ENCODE results near the gene ZBTB20.
A peak's percentile ranks its signal among the peaks of the same experiment; 100 is the strongest.

Gene ZBTB20

GRCh38 chr3:114830652-114831051 is 316.4 kb downstream of the ZBTB20 start (continued):
- TF ChIP-seq TCF4 (CRISPR knock-in tag; IDR thresholded peaks at IDR 0.05; ENCODE audit: borderline replicate concordance) (no peak), ZC3H10 (CRISPR knock-in tag; IDR thresholded peaks at IDR 0.05) (no peak), ZNF8 (CRISPR knock-in tag; IDR thresholded peaks at IDR 0.05) (no peak)

GRCh38 chr3:114829783-114830182 is 317.3 kb downstream of the ZBTB20 start:
- ATAC-seq, result no peak
- TF ChIP-seq PATZ1 (CRISPR knock-in tag; IDR thresholded peaks at IDR 0.05; ENCODE audit: borderline replicate concordance) (no peak), PPARA (CRISPR knock-in tag; IDR thresholded peaks at IDR 0.05; ENCODE audit: borderline replicate concordance) (no peak), CREB5 (CRISPR knock-in tag; IDR thresholded peaks at IDR 0.05; ENCODE audit: low read depth) (no peak), ZFP30 (CRISPR knock-in tag; IDR thresholded peaks at IDR 0.05) (no peak), SNAI2 (CRISPR knock-in tag; IDR thresholded peaks at IDR 0.05) (no peak), ESRRG (CRISPR knock-in tag; IDR thresholded peaks at IDR 0.05) (no peak), BACH2 (CRISPR knock-in tag; IDR thresholded peaks at IDR 0.05; ENCODE audit: borderline replicate concordance) (no peak), CSDC2 (CRISPR knock-in tag; IDR thresholded peaks at IDR 0.05) (no peak), TCF4 (CRISPR knock-in tag; IDR thresholded peaks at IDR 0.05; ENCODE audit: borderline replicate concordance) (no peak)

- ATAC-seq, result peak; percentile 89
- no peak for TF ChIP-seq TCF4 (CRISPR knock-in tag; IDR thresholded peaks at IDR 0.05; ENCODE audit: borderline replicate concordance)
- no peak for TF ChIP-seq ZNF70 (CRISPR knock-in tag; IDR thresholded peaks at IDR 0.05)
- no peak for TF ChIP-seq ISL1 (CRISPR knock-in tag; IDR thresholded peaks at IDR 0.05)
- TF ChIP-seq RARB (CRISPR knock-in tag; IDR thresholded peaks at IDR 0.05), result no peak
- TF ChIP-seq PPARA (CRISPR knock-in tag; IDR thresholded peaks at IDR 0.05; ENCODE audit: borderline replicate concordance), result no peak
- no peak for TF ChIP-seq BACH2 (CRISPR knock-in tag; IDR thresholded peaks at IDR 0.05; ENCODE audit: borderline replicate concordance)
- TF ChIP-seq TOX (CRISPR knock-in tag; IDR thresholded peaks at IDR 0.05; ENCODE audit: borderline replicate concordance), result no peak
- TF ChIP-seq ZNF565 (CRISPR knock-in tag; conservative IDR thresholded peaks at IDR 0.05; ENCODE audit: low read depth), result no peak
- no peak for TF ChIP-seq ZFP3 (CRISPR knock-in tag; IDR thresholded peaks at IDR 0.05)
- no peak for TF ChIP-seq PATZ1 (CRISPR knock-in tag; IDR thresholded peaks at IDR 0.05; ENCODE audit: borderline replicate concordance)
- no peak for TF ChIP-seq POU6F1 (CRISPR knock-in tag; IDR thresholded peaks at IDR 0.05; ENCODE audit: borderline replicate concordance, low read depth)
- TF ChIP-seq ZFP30 (CRISPR knock-in tag; IDR thresholded peaks at IDR 0.05), result no peak
- no peak for TF ChIP-seq CSRNP3 (CRISPR knock-in tag; IDR thresholded peaks at IDR 0.05)
- no peak for TF ChIP-seq ZNF8 (CRISPR knock-in tag; IDR thresholded peaks at IDR 0.05)
- TF ChIP-seq CREB5 (CRISPR knock-in tag; IDR thresholded peaks at IDR 0.05; ENCODE audit: low read depth), result no peak
- TF ChIP-seq CSDC2 (CRISPR knock-in tag; IDR thresholded peaks at IDR 0.05), result no peak
Measured at GRCh38 chr3:114827495-114827894, 319.6 kb downstream of the ZBTB20 start.

Measured in SK-N-SH treated with all-trans-retinoic acid at 6 μM for 48 hours (cell line).